Activated B cell treated with CpG ODN at 0.5 μM for 24 hours (primary cell): ENCODE results near the gene TAAR1. TPM values are rescaled to one million over a fixed set of nuclear protein-coding genes. Genes with fewer than 3 reads are reported as not detected.
A peak's percentile ranks its signal among the peaks of the same experiment; 100 is the strongest.

Source experiments
- ATAC-seq: fragments of 200-7000 bp; cut with Tn5 transposase; one replicate; pipeline ENCODE4 v1.10.0; 2021; ENCODE audit warnings: low read depth, mild to moderate bottlenecking, moderate library complexity
- CTCF ChIA-PET: fragments of 350-600 bp; sonication (Branson Sonifier 250); formaldehyde crosslinking; loops from one replicate; lab custom pipeline; 2021; ENCODE audit warnings: antibody characterized with exemption; lab: Charles Lee
- POLR2A ChIA-PET: fragments of 350-600 bp; sonication (Branson Sonifier 250); formaldehyde crosslinking; loops from one replicate; lab custom pipeline; 2021; ENCODE audit warnings: antibody characterized with exemption; lab: Charles Lee
- DNase-seq: peaks from one replicate; pipeline ENCODE4 v3.0.0; 2022
- H3K27ac Mint-ChIP-seq: one replicate; pipeline ENCODE4 v1.8.0; 2020; ENCODE audit warnings: mixed read lengths
- H3K27me3 Mint-ChIP-seq: one replicate; pipeline ENCODE4 v1.8.0; 2021; ENCODE audit warnings: mixed read lengths
- H3K36me3 Mint-ChIP-seq: one replicate; pipeline ENCODE4 v1.8.0; 2021; ENCODE audit warnings: low read depth, mixed read lengths
- H3K4me1 Mint-ChIP-seq: one replicate; pipeline ENCODE4 v1.8.0; 2021; ENCODE audit warnings: mixed read lengths
- H3K4me3 Mint-ChIP-seq: one replicate; pipeline ENCODE4 v1.8.0; 2020; ENCODE audit warnings: mild to moderate bottlenecking, mixed read lengths
- H3K9me3 Mint-ChIP-seq: one replicate; pipeline ENCODE4 v1.8.0; 2020; ENCODE audit warnings: mixed read lengths
- CTCF ChIP-seq: fragments of 200-600 bp; IDR thresholded peaks from one replicate; pipeline ENCODE4 v1.8.0; 2022; ENCODE audit warnings: antibody characterized with exemption, mild to moderate bottlenecking
- intact Hi-C: fragments of 100-400 bp; cut with micrococcal nuclease; formaldehyde crosslinking; loops from one replicate; pipeline ENCODE4 v1.15.1; 2024
- total RNA-seq: library from RNA; stranded (reverse); gene quantifications from 2 replicates; pipeline ENCODE4 v1.2.3, GENCODE V29; 2022

Gene TAAR1
- total RNA-seq, 1 donor from 2014 or later = not detected

GRCh38 chr6:132598473-132598872 is 60.5 kb downstream of the TAAR1 start:
- intact Hi-C loops = no loop called here
- no peak for DNase-seq

GRCh38 chr6:132596201-132596600 is 62.8 kb downstream of the TAAR1 start:
- Mint-ChIP-seq H3K27me3 (peaks cover 16% of the 10 kb centered on the region), H3K4me1 (no peaks in the 10 kb centered on the region), H3K9me3 (no peaks in the 10 kb centered on the region), H3K4me3 (no peak overlapping the region), H3K36me3 (no peaks in the 10 kb centered on the region), H3K27ac (no peak overlapping the region)
- ATAC-seq (no peak), DNase-seq (no peak)
- intact Hi-C loops = no loop called here
- ChIA-PET POLR2A (no interaction called here), CTCF (interaction anchor here (1.2 kb wide), 1 partner anchor 9 kb away, joined by 3 read pairs; no protein-coding TSS in a partner anchor)
- no peak for TF ChIP-seq CTCF

More at GRCh38 chr6:132598473-132598872, 60.5 kb downstream of the TAAR1 start:
- H3K9me3 Mint-ChIP-seq = no peaks in the 10 kb centered on the region
- ChIA-PET POLR2A (no interaction called here), CTCF (interaction anchor here (1.0 kb wide), 1 partner anchor 13 kb away, joined by 3 read pairs; no protein-coding TSS in a partner anchor)
- H3K4me3 Mint-ChIP-seq = no peak overlapping the region
- ATAC-seq = peak; percentile 25
- peaks cover 16% of the 10 kb centered on the region for H3K27me3 Mint-ChIP-seq
- TF ChIP-seq CTCF = no peak
- no peaks in the 10 kb centered on the region for H3K4me1 Mint-ChIP-seq
- no peaks in the 10 kb centered on the region for H3K36me3 Mint-ChIP-seq
- no peak overlapping the region for H3K27ac Mint-ChIP-seq

Other genes with a start within 250 kb of the TAAR1 start
- gene STX7, start 146.1 kb downstream of the TAAR1 start, total RNA-seq = 109 and 138 TPM in 2 replicates
- gene TAAR9, start 120.9 kb downstream of the TAAR1 start, total RNA-seq = not detected in 2 replicates
- gene TAAR8, start 106.5 kb downstream of the TAAR1 start, total RNA-seq = not detected in 2 replicates
- not detected in 2 replicates for gene TAAR6, start 88.9 kb downstream of the TAAR1 start, total RNA-seq
- gene TAAR5, start 69.4 kb downstream of the TAAR1 start, total RNA-seq = not detected in 2 replicates
- not detected in 2 replicates for gene TAAR2, start 34.9 kb downstream of the TAAR1 start, total RNA-seq
- 0.07 TPM in 1 of 2 replicates, not detected in the other for gene VNN1, start 54.9 kb upstream of the TAAR1 start, total RNA-seq
- gene VNN2, start 98.7 kb upstream of the TAAR1 start, total RNA-seq = 21.0 and 25.6 TPM in 2 replicates
- gene SLC18B1, start 139.5 kb upstream of the TAAR1 start, total RNA-seq = 8.1 and 8.2 TPM in 2 replicates
- 2,505 and 3,226 TPM in 2 replicates for gene RPS12, start 155.4 kb upstream of the TAAR1 start, total RNA-seq